Transverse colon (tissue), 4 donors: Measurements from ENCODE around the gene VSX1. TPM values are rescaled to one million over a fixed set of nuclear protein-coding genes. Genes with fewer than 3 reads are reported as not detected.

Source experiments
- DNase-seq: peaks from one replicate; pipeline ENCODE4 v3.0.0-alpha.2; 2019
- H3K27ac ChIP-seq, 4 donors: fragments of 200-600 bp; sonication (generic); 2 replicates each; pipeline ENCODE4 v1.5.1; 2016 to 2018; ENCODE audit warnings: inconsistent platforms in 4 of 4
- H3K27me3 ChIP-seq: fragments of 200-600 bp; sonication (generic); 2 replicates; pipeline ENCODE4 v1.5.1; 2017; ENCODE audit warnings: inconsistent platforms
- H3K36me3 ChIP-seq, 4 donors: fragments of 200-600 bp; sonication (generic); 2 replicates each; pipeline ENCODE4 v1.5.1; 2017 to 2019; ENCODE audit warnings: inconsistent platforms in 4 of 4
- H3K4me1 ChIP-seq, 4 donors: fragments of 200-600 bp; sonication (generic); 2 replicates each; pipeline ENCODE4 v1.5.1; 2017 to 2020; ENCODE audit warnings: inconsistent platforms in 4 of 4
- H3K4me3 ChIP-seq, 4 donors: fragments of 200-600 bp; sonication (generic); 1 replicate in 1 of 4; 2 replicates in 3 of 4; pipeline versions ENCODE4 v1.5.1 to v1.6.1; 2017 to 2019; ENCODE audit warnings: inconsistent platforms in 4 of 4
- H3K9me3 ChIP-seq, 2 donors: fragments of 200-600 bp; sonication (generic); 2 replicates each; pipeline ENCODE4 v1.5.1; 2017 to 2019; ENCODE audit warnings: inconsistent platforms in 2 of 2
- CTCF ChIP-seq, 5 experiments: fragments of 200-600 bp in 3 of 5; fragments of 450-650 bp in 2 of 5; sonication (generic) in 3 of 5; IDR thresholded peaks; 1 replicate in 2 of 5; 2 replicates in 3 of 5; pipeline ENCODE4 v1.5.1; 2016 to 2017; ENCODE audit warnings: antibody characterized with exemption in 5 of 5, inconsistent platforms in 3 of 5, mild to moderate bottlenecking in 2 of 5, moderate library complexity in 1 of 5
- EP300 ChIP-seq: sonication (generic); formaldehyde crosslinking; IDR thresholded peaks from one replicate; pipeline ENCODE4 v1.6.1; 2017; ENCODE audit warnings: antibody characterized with exemption, low read depth
- POLR2A ChIP-seq: fragments of 450-650 bp; IDR thresholded peaks from one replicate; pipeline ENCODE4 v1.6.1; 2016; ENCODE audit warnings: antibody characterized with exemption, mild to moderate bottlenecking, moderate library complexity
- POLR2AphosphoS5 ChIP-seq, 3 donors: sonication (generic); formaldehyde crosslinking; IDR thresholded peaks; one replicate each; pipeline ENCODE4 v1.6.1; 2016; ENCODE audit warnings: antibody characterized with exemption in 3 of 3
- WGBS, 2 donors: methylation state at CpG; one replicate each; pipeline ENCODE4 v1.1.5; 2018; ENCODE audit warnings: low coverage in 1 of 2; 5-methylcytosine and 5-hydroxymethylcytosine counted together
- in situ Hi-C, 4 donors: fragments of 200-750 bp; cut with MboI; loops; one replicate each; pipeline versions ENCODE4 v1.15.0 to v1.15.1; 2017; ENCODE audit warnings: low sequenced_read_pairs in 3 of 4, low pct_ligation_motif_present in 1 of 4, low pct_unique_long_range_greater_than_20kb in 1 of 4
- intact Hi-C: fragments of 100-400 bp; cut with DNase I; formaldehyde crosslinking; loops from one replicate; pipeline ENCODE4 v1.15.1; 2023; ENCODE audit warnings: low total_unique reads
- total RNA-seq, 4 donors: library from RNA; depleted of rRNA; stranded (reverse); fragments of >200 nt; gene quantifications; one replicate each; pipeline ENCODE4 v1.1.0, GENCODE V29; 2016

The VSX1 gene
- total RNA-seq, 4 donors from 2014 or later = 0.16 TPM; not detected in 3

GRCh38 chr20:25057234-25058050 lies 24.5 kb downstream of the VSX1 start:
- Histone ChIP-seq H3K4me3 (peak overlapping the region; percentile 39 to 85 (median 80)), H3K36me3 (no peaks in the 10 kb centered on the region), H3K27me3 (no peaks in the 10 kb centered on the region), H3K9me3 (no peaks in the 10 kb centered on the region), H3K4me1 (peaks cover 23 to 61% (median 48%) of the 10 kb centered on the region in 4 donors), H3K27ac (peak overlapping the region; percentile 92 to 98 (median 96))
- 0% methylated on average over 86 of the region's 86 CpGs; no CpG with 5 or more reads in 1 of the 2 donors for WGBS, 2 donors
- intact Hi-C loops (loop anchor here (10.0 kb wide), 1 partner anchor 207 kb away; no protein-coding TSS in a partner anchor), in situ Hi-C loops (loop anchor here in 1 of 4 donors (25.0 kb wide), 1 partner anchor 330 kb away; the partner anchor contains the start of gene ABHD12)
- peak; percentile 85 for DNase-seq
- no peak for TF ChIP-seq EP300
- TF ChIP-seq CTCF (IDR thresholded peaks at IDR 0.05) = peak in 4 of 5 experiments; percentile 2 to 48 (median 12)
- TF ChIP-seq POLR2A = peak; percentile 82
- TF ChIP-seq POLR2AphosphoS5 (IDR thresholded peaks at IDR 0.05) = peak; percentile 46 to 73 (median 71)

GRCh38 chr20:25056690-25057233 lies 25.2 kb downstream of the VSX1 start:
- H3K27me3 ChIP-seq = no peaks in the 10 kb centered on the region
- peak overlapping the region; percentile 92 to 98 (median 96) for H3K27ac ChIP-seq
- in situ Hi-C loops (loop anchor here in 1 of 4 donors (25.0 kb wide), 1 partner anchor 331 kb away; the partner anchor contains the start of gene ABHD12), intact Hi-C loops (loop anchor here (10.0 kb wide), 1 partner anchor 208 kb away; no protein-coding TSS in a partner anchor)
- TF ChIP-seq CTCF (IDR thresholded peaks at IDR 0.05) = no peak
- TF ChIP-seq POLR2AphosphoS5 (IDR thresholded peaks at IDR 0.05) = no peak
- TF ChIP-seq EP300 = no peak
- no peak for TF ChIP-seq POLR2A
- H3K9me3 ChIP-seq = no peaks in the 10 kb centered on the region
- peak overlapping the region; percentile 39 to 85 (median 80) for H3K4me3 ChIP-seq
- H3K4me1 ChIP-seq = peaks cover 30 to 68% (median 51%) of the 10 kb centered on the region in 4 donors
- H3K36me3 ChIP-seq = no peaks in the 10 kb centered on the region
- DNase-seq = no peak
- 6% methylated on average over 24 of the region's 24 CpGs; no CpG with 5 or more reads in 1 of the 2 donors for WGBS, 2 donors

GRCh38 chr20:25055711-25056495 lies 26.0 kb downstream of the VSX1 start:
- Histone ChIP-seq H3K27ac (peak overlapping the region; percentile 92 to 98 (median 96)), H3K27me3 (no peaks in the 10 kb centered on the region), H3K4me3 (peak overlapping the region in 2 of 4 donors; percentile 84 to 85), H3K9me3 (no peaks in the 10 kb centered on the region), H3K36me3 (no peaks in the 10 kb centered on the region), H3K4me1 (peaks cover 35 to 74% (median 54%) of the 10 kb centered on the region in 4 donors)
- intact Hi-C loops = loop anchor here (10.0 kb wide), 1 partner anchor 209 kb away; no protein-coding TSS in a partner anchor
- TF ChIP-seq CTCF (IDR thresholded peaks at IDR 0.05) (no peak), EP300 (no peak), POLR2AphosphoS5 (IDR thresholded peaks at IDR 0.05) (peak in 1 of 3 donors; percentile 28), POLR2A (no peak)
- 38 to 69% methylated on average over 5 to 8 of the region's 8 CpGs for WGBS, 2 donors
- in situ Hi-C loops = loop anchor here in 1 of 4 donors (25.0 kb wide), 1 partner anchor 331 kb away; the partner anchor contains the start of gene ABHD12
- peak; percentile 30 for DNase-seq
